HG02840 (cell line): ENCODE measurements around the gene STIM1.
A peak's percentile ranks its signal among the peaks of the same experiment; 100 is the strongest.

Experiments used
- ATAC-seq: cut with Tn5 transposase; IDR thresholded peaks from one replicate; pipeline ENCODE4 v1.9.1; 2021; ENCODE audit warnings: mild to moderate bottlenecking, moderate library complexity, moderate number of reproducible peaks; ENCODE audit not compliant: unreplicated experiment, low FRiP score

The STIM1 gene

DNA sequence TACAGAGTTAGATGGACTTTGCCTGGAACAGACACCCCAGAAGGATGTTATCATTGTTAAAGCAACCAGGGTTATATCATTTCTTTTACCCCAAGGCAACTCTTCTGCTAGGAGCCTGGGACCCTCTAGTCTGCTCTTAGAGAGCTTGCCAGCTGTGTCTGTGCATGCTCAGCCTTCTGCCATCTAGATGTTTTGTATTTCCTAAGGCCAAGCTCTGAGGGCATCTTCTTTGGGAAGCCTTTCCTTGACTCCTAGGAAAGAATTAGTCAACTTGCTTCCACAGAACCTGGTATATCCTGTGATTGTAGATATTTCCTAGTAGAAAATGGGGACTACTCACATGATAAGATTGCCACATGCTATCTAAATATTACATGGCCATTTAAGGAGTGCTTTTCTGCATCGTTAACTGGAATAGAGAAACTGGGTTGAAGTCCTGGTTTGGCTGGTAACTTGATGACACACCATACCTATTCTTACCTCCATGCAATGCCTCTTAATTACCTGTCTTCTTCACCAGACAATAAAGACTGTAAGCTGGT lies 87.6 kb downstream of the STIM1 start:
- ATAC-seq = no peak

DNA sequence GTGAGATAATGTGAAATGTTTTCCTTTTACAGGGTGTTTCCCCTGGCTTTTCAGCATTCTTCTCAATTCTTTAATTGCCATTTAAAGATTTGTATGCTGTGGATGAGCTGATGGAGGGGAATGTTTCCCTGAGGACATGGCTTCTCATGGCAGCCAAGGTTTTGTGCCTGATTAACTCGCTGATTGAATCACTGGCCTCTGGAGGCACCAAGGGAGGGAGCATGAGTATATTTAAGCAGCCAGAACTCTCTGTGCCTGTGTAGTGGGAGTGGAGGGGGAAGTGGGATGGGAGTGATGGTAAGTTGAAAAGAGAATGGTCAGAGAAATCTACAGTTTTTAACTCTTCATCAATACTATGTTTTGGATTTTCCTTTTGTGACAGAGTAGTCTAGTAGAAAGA lies 88.7 kb downstream of the STIM1 start:
- no peak for ATAC-seq

DNA sequence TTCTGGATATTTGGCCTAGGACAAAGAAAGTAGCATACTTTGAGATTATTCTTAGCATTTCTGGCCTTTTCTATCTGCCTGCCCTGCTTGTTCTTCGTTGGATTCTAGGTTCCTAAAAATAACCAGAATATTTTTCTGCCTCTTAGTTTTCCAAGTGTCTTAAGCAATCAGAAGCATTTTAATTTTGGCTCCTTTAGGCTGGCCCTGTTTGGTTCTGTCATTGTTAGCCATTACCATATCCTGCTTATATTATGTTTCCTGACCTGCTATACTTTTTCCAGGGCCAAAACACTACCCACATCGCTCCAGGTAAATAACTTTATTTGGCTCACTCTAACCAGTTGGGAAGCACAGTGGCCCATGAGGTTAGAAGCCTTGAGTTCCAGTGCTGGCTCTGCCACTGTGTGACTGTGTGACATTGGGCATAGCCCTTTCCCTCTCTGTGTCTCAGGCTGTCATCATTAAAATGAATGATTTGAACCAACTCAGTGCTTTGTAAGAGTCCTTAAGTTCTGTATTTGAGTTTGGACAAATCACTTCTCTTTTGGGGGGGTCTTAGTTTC lies 91.1 kb downstream of the STIM1 start:
- no peak for ATAC-seq

DNA sequence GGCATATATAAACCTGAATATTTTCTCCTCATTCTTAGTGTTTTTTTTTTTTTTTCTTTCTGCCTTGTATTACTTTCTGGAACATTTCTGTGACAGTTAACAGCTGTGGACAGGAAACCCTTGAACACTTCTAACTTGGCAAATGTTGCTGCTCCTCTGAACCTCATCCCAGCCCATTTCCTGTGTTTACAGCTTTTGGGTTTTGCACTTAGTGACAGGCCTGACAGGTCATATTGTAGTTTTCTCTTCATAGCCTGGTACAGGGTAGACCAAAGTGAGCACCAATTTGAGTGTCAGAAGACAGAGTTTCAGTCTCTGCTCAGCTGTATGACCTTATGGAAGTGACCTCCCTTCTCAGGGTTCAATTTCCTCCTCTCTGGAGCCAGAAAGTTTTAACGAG lies 91.6 kb downstream of the STIM1 start:
- peak; percentile 76 for ATAC-seq

DNA sequence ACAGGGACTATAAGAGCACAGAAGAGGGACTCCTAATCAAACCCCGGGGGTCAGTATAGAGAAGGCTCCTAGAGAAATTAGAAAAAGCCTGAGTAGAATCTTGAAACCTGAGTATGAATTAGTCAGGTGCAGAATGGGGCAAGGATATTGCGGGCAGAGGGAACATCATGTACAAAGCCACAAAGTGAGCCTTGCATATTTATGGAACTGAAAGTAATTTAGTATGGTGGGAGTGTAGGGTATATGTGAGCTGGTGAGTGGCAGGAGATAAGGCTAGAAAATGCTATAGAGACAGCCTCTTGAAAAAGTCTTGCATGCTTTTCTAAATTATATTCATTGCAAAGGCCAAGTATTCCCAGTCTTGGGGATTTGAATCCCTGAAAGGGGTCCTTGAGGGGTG lies 93.7 kb downstream of the STIM1 start:
- peak; percentile 46 for ATAC-seq

DNA sequence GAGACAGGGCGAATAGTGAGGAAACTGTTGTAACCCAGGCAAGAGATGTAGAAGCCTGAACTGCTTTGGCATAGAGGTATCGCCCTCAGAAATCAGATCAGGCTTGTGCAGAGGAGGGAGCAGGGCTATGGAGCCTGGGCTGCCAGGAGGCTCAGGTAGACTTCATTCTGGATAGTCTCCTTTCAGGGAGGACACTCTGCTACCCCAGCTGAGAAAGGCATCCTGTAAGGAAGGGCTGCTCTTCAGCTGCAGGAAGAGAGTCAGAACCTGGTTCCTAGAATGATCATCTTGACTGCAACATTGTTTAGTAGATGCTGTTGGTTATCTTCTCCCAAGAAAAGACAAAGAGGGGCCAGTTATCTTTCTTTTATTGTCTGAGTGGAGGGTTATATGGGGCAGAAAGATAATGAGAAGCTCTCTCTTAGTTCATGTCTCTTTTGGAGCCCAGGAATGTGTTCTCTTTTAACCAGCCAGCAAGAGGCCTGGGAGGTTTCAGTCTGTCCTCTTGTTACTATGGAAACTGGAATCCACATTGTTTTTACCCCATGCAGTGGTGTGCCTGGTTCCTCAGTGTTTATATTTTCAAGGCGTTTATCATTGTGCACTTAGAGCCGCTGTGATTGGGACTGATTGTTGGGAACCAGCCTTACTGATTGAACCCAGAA lies 95.7 kb downstream of the STIM1 start:
- ATAC-seq = no peak

DNA sequence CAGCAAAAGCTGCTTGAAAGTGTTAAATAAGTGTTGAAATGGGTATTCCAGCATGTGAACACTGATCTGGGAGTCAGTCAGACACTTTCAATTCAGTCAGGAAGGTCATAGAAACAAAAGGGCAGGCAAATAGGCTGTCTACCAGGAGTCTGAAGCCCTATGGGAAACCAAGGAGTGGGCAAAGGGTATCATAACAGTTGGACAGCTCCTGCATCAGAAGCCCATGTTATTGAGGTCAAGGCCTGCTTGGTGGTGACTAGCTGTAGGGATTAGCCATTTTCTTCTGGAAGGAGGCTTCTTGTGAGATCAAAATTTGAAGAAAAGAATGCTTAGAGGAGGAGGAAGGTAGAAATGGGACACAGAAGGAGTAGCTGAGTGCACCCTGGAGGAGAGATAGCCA lies 97.3 kb downstream of the STIM1 start:
- no peak for ATAC-seq

DNA sequence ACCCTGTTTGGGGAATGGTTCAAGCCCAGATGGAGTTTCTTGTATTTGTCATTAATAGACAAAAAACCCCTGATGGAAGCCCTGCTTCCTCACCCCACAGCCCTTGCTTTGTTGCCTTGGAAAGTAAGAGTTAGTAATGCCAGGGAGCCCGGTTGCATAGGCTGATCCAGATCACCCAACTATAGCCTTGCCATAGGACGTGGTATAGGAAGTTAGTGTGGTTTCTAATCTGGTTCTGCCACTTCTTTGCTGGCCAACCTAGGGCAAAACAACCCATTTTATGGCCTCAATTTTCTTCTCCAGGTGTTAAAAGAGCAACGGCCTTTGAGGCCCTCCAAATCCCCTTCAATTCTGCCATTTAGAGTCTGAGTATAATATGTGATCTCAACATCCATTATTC lies 97.9 kb downstream of the STIM1 start:
- ATAC-seq = no peak

DNA sequence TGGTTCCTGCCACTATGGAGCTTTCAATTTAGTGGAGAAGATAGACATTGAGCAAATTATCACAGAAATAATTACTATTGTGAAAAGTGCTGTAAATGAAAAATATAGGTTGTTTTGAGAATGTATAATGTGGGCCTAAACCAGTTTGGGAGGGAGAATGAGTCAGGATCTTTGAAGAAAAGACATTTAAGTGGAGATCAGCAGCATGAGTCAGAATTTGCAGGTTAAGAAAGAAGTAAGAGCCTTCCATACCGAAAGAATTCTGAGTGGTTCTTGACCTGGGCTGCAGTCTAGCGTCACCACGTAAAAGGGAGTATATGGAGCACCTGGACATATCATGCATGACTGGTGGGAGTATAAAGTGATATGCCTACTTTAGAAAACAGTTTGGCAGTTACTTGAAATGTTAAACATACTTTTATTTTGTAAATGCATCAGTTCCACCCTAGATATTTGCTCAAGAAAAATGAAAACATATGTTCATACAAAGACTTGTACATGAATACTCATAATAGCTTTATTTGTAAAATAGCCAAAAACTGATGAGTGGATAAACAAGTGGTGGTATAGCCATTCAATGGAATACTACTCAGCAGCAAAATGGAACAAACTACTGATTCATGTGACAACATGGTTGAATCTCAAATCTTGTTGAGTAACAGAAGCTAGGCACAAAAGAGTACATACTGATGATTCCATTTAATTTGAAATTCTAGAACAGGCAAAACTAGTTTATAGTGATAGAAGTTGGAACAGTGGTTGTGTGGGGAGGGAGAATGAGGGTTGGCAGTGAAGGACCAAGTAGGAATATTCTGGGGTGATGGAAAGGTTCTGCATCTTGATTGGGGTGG lies 99.2 kb downstream of the STIM1 start:
- ATAC-seq = no peak

DNA sequence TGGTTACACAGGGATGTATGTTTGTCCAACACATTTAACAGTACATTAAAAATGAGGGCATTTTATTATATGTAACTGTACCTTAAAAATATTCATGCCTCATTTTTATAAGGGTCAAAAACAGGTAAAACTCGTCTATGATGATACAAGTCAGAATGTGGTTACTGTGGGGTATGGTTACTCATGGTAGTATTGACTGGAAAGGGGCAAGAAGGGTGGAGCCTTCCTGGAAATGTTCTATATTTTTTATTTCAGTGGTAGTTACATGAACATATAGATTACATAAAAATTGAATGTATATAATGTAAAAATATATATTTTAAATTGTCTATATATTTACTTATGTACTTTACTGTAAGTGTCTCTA lies 99.8 kb downstream of the STIM1 start:
- no peak for ATAC-seq

DNA sequence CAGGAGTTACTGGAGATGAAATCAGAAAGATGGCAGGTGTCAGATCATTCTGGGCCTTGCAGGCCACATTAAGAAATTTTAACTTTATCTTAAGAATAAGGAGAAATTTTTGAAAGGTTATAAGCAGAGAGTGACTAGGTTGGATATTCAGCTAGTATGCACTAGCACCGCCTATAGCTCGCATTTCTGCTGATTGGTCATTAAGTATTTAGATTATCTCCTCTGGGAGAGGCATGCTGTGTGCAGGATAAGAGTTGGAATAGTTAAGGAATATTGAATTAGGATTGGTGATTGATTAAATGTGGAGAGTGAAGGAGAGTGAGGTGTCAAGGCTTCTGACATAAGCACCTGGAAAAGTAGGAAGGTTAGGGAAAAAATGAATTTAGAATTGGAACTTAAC lies 100.6 kb downstream of the STIM1 start:
- no peak for ATAC-seq

DNA sequence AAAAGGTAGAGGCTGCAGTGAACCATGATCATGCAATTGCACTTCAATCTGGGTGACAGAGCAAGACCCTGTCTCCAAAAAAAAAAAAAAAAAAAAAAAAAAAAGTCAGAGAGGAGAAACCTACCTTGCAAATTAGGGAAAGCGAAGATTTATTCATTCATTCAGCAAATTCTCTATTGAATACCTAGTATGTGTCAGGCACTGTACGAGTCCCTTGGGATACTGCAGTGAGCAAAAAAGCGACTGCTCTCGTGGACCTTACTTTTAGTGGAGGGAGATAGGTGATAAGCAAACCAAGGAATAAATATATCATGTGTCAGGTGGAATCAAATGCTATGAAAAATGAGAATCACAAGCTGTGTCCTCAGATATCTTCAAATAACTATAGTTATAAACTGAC lies 101.3 kb downstream of the STIM1 start:
- ATAC-seq = no peak

DNA sequence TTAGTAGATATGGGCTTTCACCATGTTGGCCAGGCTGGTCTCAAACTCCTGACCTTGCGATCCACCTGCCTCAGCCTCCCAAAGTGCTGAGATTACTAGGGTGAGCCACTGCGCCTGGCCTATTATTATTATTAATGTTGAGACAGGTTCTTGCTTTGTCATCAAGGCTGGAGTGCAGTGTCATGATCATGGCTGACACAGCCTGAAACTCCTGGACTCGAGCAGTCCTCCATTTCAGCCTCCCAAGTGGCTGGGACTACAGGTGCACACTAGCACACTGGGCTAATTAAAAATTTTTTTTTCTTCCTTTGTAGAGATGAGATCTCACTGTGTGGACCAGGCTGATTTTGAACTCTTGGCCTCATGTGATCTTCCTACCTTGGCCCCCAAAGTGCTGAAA lies 102.0 kb downstream of the STIM1 start:
- no peak for ATAC-seq

DNA sequence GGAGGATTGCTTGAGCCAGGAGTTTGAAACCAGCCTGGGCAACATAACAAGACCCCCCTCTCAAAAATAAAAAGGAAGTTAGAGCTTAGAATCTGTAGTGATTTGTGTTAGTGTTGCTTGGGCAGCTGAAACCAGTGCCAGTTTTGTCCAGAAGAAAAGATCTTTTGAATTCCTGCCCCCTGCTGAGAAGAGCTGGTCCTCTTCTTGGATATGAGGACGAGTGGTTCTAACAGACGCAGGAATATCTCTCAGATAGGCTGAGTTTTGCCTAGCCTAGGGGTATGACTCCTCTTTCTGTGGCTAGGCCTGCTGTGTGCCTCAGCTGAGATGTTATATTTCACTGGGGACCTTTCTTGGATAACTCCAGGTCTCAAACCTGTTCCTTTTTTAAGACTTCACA lies 102.8 kb downstream of the STIM1 start:
- no peak for ATAC-seq

DNA sequence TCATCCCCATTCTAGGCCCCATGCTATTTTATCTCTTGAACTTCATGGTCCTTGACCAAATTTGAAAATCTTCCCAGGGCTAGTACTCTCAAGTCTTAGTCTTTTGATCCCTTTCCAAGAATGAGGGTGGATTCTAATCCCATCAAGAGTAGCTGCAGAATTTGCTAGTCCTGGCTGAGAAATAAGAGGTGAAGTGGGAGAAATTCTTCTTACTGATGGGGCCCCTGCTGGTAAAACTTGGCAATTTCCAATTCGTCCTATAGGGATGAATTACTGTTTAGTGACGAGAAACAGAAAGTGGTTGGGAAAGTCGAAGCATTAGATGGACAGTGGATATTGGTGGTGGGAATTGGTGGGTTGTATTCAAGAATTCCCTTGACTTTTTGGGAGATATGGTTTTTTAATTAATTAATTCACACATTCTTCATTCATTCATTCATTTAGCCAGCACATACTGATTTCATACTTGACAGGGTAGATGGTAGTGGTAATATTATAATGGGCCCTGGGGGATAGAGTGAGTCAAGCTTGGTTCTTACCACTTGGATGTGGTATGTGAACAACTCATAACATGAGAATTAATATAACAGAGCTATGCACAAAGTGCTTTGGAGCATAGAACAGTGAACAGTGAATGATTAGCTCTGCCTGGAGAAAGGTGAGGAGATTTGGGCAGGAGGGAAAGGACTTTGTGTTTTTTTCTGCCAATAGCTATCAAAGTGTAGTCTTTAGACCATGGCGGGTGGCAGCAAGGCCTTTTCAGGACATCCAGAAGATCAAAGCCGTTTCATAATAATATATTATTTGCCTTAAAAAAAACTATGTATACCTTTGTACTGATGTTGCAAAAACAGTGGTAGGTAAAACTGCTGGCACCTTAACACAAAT lies 103.8 kb downstream of the STIM1 start:
- ATAC-seq = no peak

DNA sequence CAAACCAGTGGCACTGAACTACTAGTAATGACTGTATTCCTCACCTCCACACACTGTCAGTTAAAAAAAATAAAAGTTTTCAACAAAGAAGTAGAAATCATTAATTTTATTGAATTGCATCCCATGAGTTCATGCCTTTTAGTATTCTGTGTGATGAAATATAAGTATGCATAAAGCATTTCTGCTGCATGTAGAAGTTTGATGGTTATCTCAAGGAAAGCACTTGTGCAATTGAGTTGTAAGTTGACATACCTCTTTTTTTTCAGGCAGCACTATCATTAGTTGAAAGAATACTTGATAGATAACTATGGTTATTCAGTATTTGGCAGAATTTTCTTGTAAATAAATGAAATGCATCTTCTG lies 104.4 kb downstream of the STIM1 start:
- ATAC-seq = no peak

DNA sequence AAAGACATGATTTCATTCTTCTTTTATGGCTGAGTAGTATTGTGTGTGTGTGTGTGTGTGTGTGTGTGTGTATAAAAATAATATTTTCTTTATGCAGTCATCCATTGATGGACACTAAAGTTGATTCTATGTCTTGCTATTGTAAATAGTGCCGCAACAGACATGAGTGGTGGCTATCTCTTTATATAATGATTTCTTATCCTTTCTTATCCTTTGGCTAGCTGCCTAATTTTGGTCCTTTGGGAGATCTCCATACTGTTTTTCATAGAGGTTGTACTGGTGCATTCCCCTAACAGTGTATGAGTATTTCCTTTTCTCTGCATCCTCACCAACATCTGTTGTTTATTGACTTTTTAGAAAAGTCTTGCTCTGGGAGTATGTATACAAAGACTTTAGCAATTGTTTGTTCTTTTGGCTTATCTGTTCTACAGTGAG lies 107.0 kb downstream of the STIM1 start:
- no peak for ATAC-seq

DNA sequence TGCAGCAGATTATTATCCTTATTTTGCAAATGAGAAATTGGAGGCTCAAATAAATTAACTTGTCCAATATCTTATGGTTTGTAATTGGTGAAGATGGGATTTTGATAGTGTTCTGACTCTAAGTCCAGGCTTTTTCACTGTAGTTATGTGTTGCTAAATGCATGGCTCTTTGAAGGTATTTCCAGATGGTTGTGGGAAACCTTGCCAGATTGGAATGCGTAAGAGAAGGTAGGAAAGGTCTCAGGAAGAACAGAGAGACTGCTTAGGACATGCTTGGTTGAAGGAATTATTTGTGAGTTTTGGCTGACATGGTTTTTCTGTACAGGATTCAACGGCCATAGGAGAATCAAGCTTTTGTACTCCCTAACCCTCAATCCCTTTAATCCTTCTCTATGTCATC lies 108.6 kb downstream of the STIM1 start:
- no peak for ATAC-seq

DNA sequence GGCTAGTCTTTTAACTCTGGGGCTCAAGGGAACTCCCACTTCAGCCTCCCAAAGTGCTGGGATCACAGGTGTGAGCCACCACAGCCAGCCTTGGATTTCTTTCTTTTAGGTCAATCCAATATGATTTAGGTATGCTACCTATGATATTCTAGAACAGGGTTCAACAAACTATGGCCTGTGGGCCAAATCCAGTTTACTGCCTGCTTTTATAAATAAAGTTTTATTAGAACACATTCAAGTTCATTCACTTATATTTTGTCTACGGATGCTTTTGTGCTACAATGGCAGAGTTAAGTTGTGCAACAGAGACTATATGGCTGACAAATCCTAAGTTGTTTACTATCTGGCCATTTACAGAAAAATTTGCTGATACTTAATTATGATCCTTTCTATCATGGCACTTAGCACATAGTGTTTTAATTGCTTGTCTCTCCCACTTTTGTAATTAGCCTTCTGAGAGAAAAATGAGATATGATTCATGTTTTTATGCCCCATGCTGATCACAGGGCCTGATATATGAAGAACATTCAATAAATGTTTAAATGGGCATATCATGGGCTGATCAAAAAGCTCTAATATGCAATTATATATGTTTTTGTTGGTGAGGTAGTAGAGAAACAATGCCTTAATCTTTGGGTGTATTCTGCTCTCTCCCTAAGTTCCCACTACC lies 109.6 kb downstream of the STIM1 start:
- ATAC-seq = no peak

DNA sequence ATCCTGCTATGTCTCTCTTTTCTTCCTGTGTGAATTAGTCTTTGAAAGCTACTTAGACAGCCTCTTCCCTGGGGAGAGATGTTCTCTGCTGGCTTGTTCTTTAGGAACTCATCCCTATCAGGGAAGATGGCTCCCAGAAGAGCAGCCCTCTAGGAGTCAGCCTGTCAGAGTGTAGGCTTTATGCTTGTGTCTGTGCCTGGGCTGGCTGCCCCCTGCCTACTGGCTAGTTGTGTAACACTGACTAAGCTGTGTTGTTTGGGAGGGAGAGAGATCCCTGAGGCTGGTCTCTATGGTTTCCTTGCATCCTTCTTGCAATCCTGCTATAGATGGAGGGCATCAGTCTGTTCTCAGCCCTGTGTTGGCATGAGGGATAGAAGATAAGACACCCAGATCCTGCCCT lies 112.2 kb downstream of the STIM1 start:
- ATAC-seq = no peak
